Esophagus squamous epithelium (tissue), 5 donors: ENCODE data around the gene FILIP1. TPM values are rescaled to one million over a fixed set of nuclear protein-coding genes. Genes with fewer than 3 reads are reported as not detected.
A peak's percentile ranks its signal among the peaks of the same experiment; 100 is the strongest.

Experiments used
- DNase-seq: peaks from one replicate; lab custom pipeline; 2025; lab: John Stamatoyannopoulos, UW
- H3K27ac ChIP-seq, 4 donors: fragments of 200-600 bp; sonication (generic); one replicate each; pipeline ENCODE4 v1.5.1; 2016 to 2019; ENCODE audit warnings: mild to moderate bottlenecking in 1 of 4
- H3K27me3 ChIP-seq, 4 donors: fragments of 200-600 bp; sonication (generic); 1 replicate in 3 of 4; 2 replicates in 1 of 4; pipeline versions ENCODE4 v1.5.1 to v1.6.0; 2017 to 2021; ENCODE audit warnings: antibody characterized with exemption in 1 of 4
- H3K36me3 ChIP-seq, 3 donors: fragments of 200-600 bp; sonication (generic); one replicate each; pipeline ENCODE4 v1.5.1; 2016 to 2019
- H3K4me1 ChIP-seq, 3 donors: fragments of 200-600 bp; sonication (generic); one replicate each; pipeline ENCODE4 v1.5.1; 2017 to 2019
- H3K4me3 ChIP-seq, 4 donors: fragments of 200-600 bp; sonication (generic); 1 replicate in 3 of 4; 2 replicates in 1 of 4; pipeline ENCODE4 v1.5.1; 2016 to 2019; ENCODE audit warnings: mild to moderate bottlenecking in 2 of 4, moderate library complexity in 1 of 4
- H3K9me3 ChIP-seq, 3 donors: fragments of 200-600 bp; sonication (generic); one replicate each; pipeline ENCODE4 v1.5.1; 2016 to 2019
- CTCF ChIP-seq, 6 experiments: fragments of 450-650 bp in 4 of 6; fragments of 200-600 bp in 2 of 6; sonication (generic) in 2 of 6; IDR thresholded peaks; one replicate each; pipeline ENCODE4 v1.5.1; 2016 to 2019; ENCODE audit warnings: antibody characterized with exemption in 6 of 6, mild to moderate bottlenecking in 4 of 6, moderate library complexity in 4 of 6
- POLR2A ChIP-seq, 4 donors: fragments of 450-650 bp; IDR thresholded peaks; one replicate each; pipeline ENCODE4 v1.6.1; 2017; ENCODE audit warnings: antibody characterized with exemption in 4 of 4, mild to moderate bottlenecking in 4 of 4, moderate library complexity in 3 of 4
- WGBS, 2 donors: methylation state at CpG; one replicate each; pipeline ENCODE4 v1.1.5; 2018; 5-methylcytosine and 5-hydroxymethylcytosine counted together
- intact Hi-C: fragments of 100-400 bp; cut with DNase I; formaldehyde crosslinking; loops from one replicate; pipeline ENCODE4 v1.15.0; 2022
- total RNA-seq, 4 donors: library from RNA; depleted of rRNA; stranded (reverse); fragments of >200 nt; gene quantifications; one replicate each; pipeline ENCODE4 v1.1.0, GENCODE V29; 2016
- donor health status: DM: yes; HTN: yes; CAD: no.

FILIP1 gene
- total RNA-seq, 4 donors from 2014 or later, result 0.49 to 13.4 (median 2.3) TPM

GRCh38 chr6:75284632-75285282, 208.8 kb downstream of the FILIP1 start, which contains the start of gene TMEM30A:
TSS of gene TMEM30A (minus strand) at chr6:75284792. CDS start at chr6:75284638, 154 bp downstream.
- H3K27ac ChIP-seq, result peak within 1 kb of the TSS; percentile 92 to 96 (median 94)
- no peaks in the 10 kb centered on the region for H3K27me3 ChIP-seq
- H3K4me1 ChIP-seq, result peaks cover 0 to 72% (median 26%) of the 10 kb centered on the region in 3 donors
- peak; percentile 83 for DNase-seq
- H3K36me3 ChIP-seq, result no peaks in the 10 kb centered on the region
- intact Hi-C loops, result no loop called here
- WGBS, 2 donors, result 0 to 1% methylated on average over 27 to 32 of the region's 55 CpGs
- TF ChIP-seq CTCF (IDR thresholded peaks at IDR 0.05) (peak in 1 of 6 experiments; percentile 6), POLR2A (IDR thresholded peaks at IDR 0.05) (peak in 3 of 4 donors; percentile 80 to 93 (median 82))
- H3K4me3 ChIP-seq, result peak within 1 kb of the TSS; percentile 84 to 97 (median 92)
- no peaks in the 10 kb centered on the region for H3K9me3 ChIP-seq

GRCh38 chr6:75283907-75284631, 209.5 kb downstream of the FILIP1 start:
- no peak for DNase-seq
- Histone ChIP-seq H3K4me3 (peak overlapping the region; percentile 84 to 97 (median 92)), H3K36me3 (no peaks in the 10 kb centered on the region), H3K27ac (peak overlapping the region; percentile 92 to 96 (median 94)), H3K9me3 (no peaks in the 10 kb centered on the region), H3K27me3 (no peaks in the 10 kb centered on the region), H3K4me1 (peaks cover 0 to 78% (median 30%) of the 10 kb centered on the region in 3 donors)
- no peak for TF ChIP-seq POLR2A (IDR thresholded peaks at IDR 0.05)
- no peak for TF ChIP-seq CTCF (IDR thresholded peaks at IDR 0.05)
- 0% methylated on average over 21 to 32 of the region's 36 CpGs for WGBS, 2 donors
- intact Hi-C loops, result no loop called here

GRCh38 chr6:75282706-75283105, 210.9 kb downstream of the FILIP1 start:
- TF ChIP-seq CTCF (IDR thresholded peaks at IDR 0.05), result no peak
- Histone ChIP-seq H3K4me1 (peaks cover 0 to 80% (median 32%) of the 10 kb centered on the region in 3 donors), H3K4me3 (peak overlapping the region; percentile 84 to 97 (median 92)), H3K9me3 (no peaks in the 10 kb centered on the region), H3K36me3 (no peaks in the 10 kb centered on the region), H3K27ac (peak overlapping the region in 2 of 4 donors; percentile 13 to 94), H3K27me3 (no peaks in the 10 kb centered on the region)
- intact Hi-C loops, result no loop called here
- no peak for DNase-seq
- WGBS, 2 donors, result 41 to 46% methylated on average over 2 of the region's 2 CpGs

- intact Hi-C loops, result no loop called here
- H3K4me1 ChIP-seq, result peaks cover 0 to 80% (median 32%) of the 10 kb centered on the region in 3 donors
- no peak for TF ChIP-seq POLR2A (IDR thresholded peaks at IDR 0.05)
- no peak for TF ChIP-seq CTCF (IDR thresholded peaks at IDR 0.05)
- H3K36me3 ChIP-seq, result no peaks in the 10 kb centered on the region
- H3K4me3 ChIP-seq, result peak overlapping the region in 3 of 4 donors; percentile 84 to 97 (median 92)
- no peaks in the 10 kb centered on the region for H3K9me3 ChIP-seq
- no peaks in the 10 kb centered on the region for H3K27me3 ChIP-seq
- H3K27ac ChIP-seq, result peak overlapping the region in 1 of 4 donors; percentile 32
- no peak for DNase-seq
Observed at GRCh38 chr6:75281653-75282052, 211.9 kb downstream of the FILIP1 start.
